HepG2 (cell line): ENCODE data around the gene IFI35. TPM values are rescaled to one million over a fixed set of nuclear protein-coding genes. Genes with fewer than 3 reads are reported as not detected.

Source experiments
- ATF6 ChIP-seq: sonication (generic); formaldehyde crosslinking; conservative IDR thresholded peaks from 2 replicates; pipeline ENCODE4 v1.4.0; 2020; ENCODE audit warnings: missing genetic modification reagents
- MED1 ChIP-seq: sonication (generic); formaldehyde crosslinking; IDR thresholded peaks from 2 replicates; pipeline ENCODE4 v1.4.0; 2020; ENCODE audit warnings: missing genetic modification reagents
- NFE2 ChIP-seq: sonication (generic); formaldehyde crosslinking; IDR thresholded peaks from 2 replicates; pipeline ENCODE4 v1.4.0; 2020; ENCODE audit warnings: missing genetic modification reagents
- PRPF4 ChIP-seq: fragments of 200-400 bp; formaldehyde crosslinking; IDR thresholded peaks from 2 replicates; pipeline ENCODE4 v1.6.1; 2016; ENCODE audit warnings: low read length, low read depth; ENCODE audit not compliant: poor library complexity, severe bottlenecking
- RAD21 ChIP-seq: fragments of 450-650 bp; formaldehyde crosslinking; IDR thresholded peaks from 2 replicates; pipeline ENCODE4 v1.5.0; 2020; ENCODE audit warnings: mild to moderate bottlenecking
- TGIF2 ChIP-seq: IDR thresholded peaks from 2 replicates; pipeline ENCODE4 v1.6.1; 2016; ENCODE audit warnings: control low read depth, missing compliant biosample characterization
- THAP11 ChIP-seq: IDR thresholded peaks from 2 replicates; pipeline ENCODE4 v1.6.1; 2016; ENCODE audit warnings: missing biosample characterization, missing genetic modification reagents
- TRIM22 ChIP-seq: fragments of 450-650 bp; IDR thresholded peaks from 2 replicates; pipeline ENCODE4 v1.6.1; 2017
- ZBTB40 ChIP-seq, 2 experiments: fragments of 450-650 bp in 1 of 2; sonication (generic) in 1 of 2; formaldehyde crosslinking in 1 of 2; IDR thresholded peaks; 2 replicates each; pipeline versions ENCODE4 v1.6.1 to v1.8.0; 2016 to 2022; ENCODE audit warnings: antibody characterized with exemption in 1 of 2, mild to moderate bottlenecking in 1 of 2, missing genetic modification reagents in 1 of 2
- ZBTB49 ChIP-seq: sonication (generic); formaldehyde crosslinking; IDR thresholded peaks from 2 replicates; pipeline ENCODE4 v1.4.0; 2020; ENCODE audit warnings: missing genetic modification reagents, borderline replicate concordance
- ZC3H4 ChIP-seq: sonication (generic); formaldehyde crosslinking; IDR thresholded peaks from 2 replicates; pipeline ENCODE4 v1.4.0; 2020; ENCODE audit warnings: missing genetic modification reagents, borderline replicate concordance
- ZNF33A ChIP-seq: sonication (generic); formaldehyde crosslinking; IDR thresholded peaks from 2 replicates; pipeline ENCODE4 v1.5.1; 2020; ENCODE audit warnings: missing genetic modification reagents, mild to moderate bottlenecking, moderate library complexity, borderline replicate concordance
- ZNF652 ChIP-seq: IDR thresholded peaks from 2 replicates; pipeline ENCODE4 v1.6.1; 2016; ENCODE audit warnings: low read depth, borderline replicate concordance
- polyA plus RNA-seq, 8 experiments: library from polyadenylated mRNA; depleted of rRNA in 3 of 8; stranded (reverse) in 7 of 8; unstranded in 1 of 8; fragments of >200 nt; fragmentation: Illumina TruSeq in 4 of 8; extraction: Trizol in 4 of 8; gene quantifications; 2 replicates each; pipeline versions ENCODE4 v1.2.1 to v1.2.3, GENCODE V29; 2011 to 2016; ENCODE audit warnings: low read depth in 4 of 8, missing spikeins in 1 of 8, mixed read lengths in 1 of 8; ENCODE audit not compliant: insufficient read depth in 1 of 8
- total RNA-seq, 5 experiments: library from RNA; depleted of rRNA; stranded (reverse); fragments of >200 nt; fragmentation: Illumina TruSeq; extraction: Trizol; gene quantifications; 2 replicates each; pipeline ENCODE4 v1.2.3, GENCODE V29; 2016; ENCODE audit warnings: low read depth in 1 of 5

The IFI35 gene
- total and polyA plus RNA-seq, 2 of the 13 experiments (the other 11 are each of a cell fraction or from before 2014, with no cell fraction given): 28.9 to 38.1 TPM

GRCh38 chr17:42979511-42980273, 26.9 kb upstream of the IFI35 start, which contains the start of gene PTGES3L (continued):
- 0 out of 2 replicates have a peak, but pooled peaks have one; percentile 22 for TF ChIP-seq ZBTB40 (IDR thresholded peaks at IDR 0.05)
- TF ChIP-seq ZBTB40 (CRISPR knock-in tag; IDR thresholded peaks at IDR 0.05): no peak
- TF ChIP-seq ZBTB49 (CRISPR knock-in tag): no peak
- TF ChIP-seq TRIM22: no peak
- no peak; the same call in 1 of the 2 replicates for TF ChIP-seq TGIF2 (CRISPR knock-in tag)
- TF ChIP-seq RAD21 (CRISPR knock-in tag): no peak
- TF ChIP-seq MED1 (CRISPR knock-in tag): peak; percentile 29; the same call in 1 of the 2 replicates
- no peak for TF ChIP-seq NFE2
- TF ChIP-seq PRPF4: peak; percentile 40
- TF ChIP-seq ZC3H4 (CRISPR knock-in tag): no peak
- no peak for TF ChIP-seq ATF6 (CRISPR knock-in tag)
- no peak for TF ChIP-seq ZNF652
- TF ChIP-seq THAP11: no peak
- TF ChIP-seq ZNF33A: no peak
